ENCODE results near the gene PRKAR2B.

DNA sequence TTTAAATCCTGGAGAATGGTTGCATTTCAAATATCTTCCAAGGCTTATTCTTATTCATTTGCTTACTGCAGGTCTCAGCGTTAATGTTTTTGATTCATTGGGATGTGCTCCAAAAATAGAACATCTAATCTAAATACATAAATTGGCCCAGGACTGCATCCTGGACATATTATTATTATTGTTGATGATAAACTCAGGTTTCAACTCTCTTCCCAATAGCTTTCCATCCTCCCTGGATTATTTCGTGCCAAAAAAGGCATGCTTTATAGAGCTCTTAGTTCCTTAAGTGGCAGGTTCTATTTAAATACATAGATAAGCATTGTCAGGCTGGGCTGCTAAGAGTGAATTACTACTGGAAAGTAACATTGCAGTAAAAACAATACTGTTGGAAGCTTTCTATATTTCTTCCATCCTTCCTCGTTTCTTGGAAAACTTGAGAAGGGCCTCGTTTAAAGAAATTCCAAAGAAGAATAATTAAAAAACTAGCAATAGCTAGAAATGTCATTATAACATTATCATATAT is 14.7 kb upstream of the PRKAR2B start:
- TF ChIP-seq, protein P1, sequence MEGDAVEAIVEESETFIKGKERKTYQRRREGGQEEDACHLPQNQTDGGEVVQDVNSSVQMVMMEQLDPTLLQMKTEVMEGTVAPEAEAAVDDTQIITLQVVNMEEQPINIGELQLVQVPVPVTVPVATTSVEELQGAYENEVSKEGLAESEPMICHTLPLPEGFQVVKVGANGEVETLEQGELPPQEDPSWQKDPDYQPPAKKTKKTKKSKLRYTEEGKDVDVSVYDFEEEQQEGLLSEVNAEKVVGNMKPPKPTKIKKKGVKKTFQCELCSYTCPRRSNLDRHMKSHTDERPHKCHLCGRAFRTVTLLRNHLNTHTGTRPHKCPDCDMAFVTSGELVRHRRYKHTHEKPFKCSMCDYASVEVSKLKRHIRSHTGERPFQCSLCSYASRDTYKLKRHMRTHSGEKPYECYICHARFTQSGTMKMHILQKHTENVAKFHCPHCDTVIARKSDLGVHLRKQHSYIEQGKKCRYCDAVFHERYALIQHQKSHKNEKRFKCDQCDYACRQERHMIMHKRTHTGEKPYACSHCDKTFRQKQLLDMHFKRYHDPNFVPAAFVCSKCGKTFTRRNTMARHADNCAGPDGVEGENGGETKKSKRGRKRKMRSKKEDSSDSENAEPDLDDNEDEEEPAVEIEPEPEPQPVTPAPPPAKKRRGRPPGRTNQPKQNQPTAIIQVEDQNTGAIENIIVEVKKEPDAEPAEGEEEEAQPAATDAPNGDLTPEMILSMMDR (IDR thresholded peaks at IDR 0.05; ENCODE audit: poor library complexity): no peak
- TF ChIP-seq EZH2 (IDR thresholded peaks at IDR 0.05; ENCODE audit: borderline replicate concordance): no peak

Measured in hepatocyte (in vitro differentiated cells).